IPS-NIHi7 (cell line): Measurements from ENCODE around the gene PSMA1.
"Not testable (repeated sequence)": the region's sequence is repeated elsewhere in the genome, so short reads cannot be mapped to it uniquely, and the experiment has no call there.

Experiments used
- DNase-seq: peaks from one replicate; pipeline ENCODE4 v3.0.0; 2012; ENCODE audit warnings: mixed read lengths; ENCODE audit errors: extremely low spot score

Gene PSMA1

DNA sequence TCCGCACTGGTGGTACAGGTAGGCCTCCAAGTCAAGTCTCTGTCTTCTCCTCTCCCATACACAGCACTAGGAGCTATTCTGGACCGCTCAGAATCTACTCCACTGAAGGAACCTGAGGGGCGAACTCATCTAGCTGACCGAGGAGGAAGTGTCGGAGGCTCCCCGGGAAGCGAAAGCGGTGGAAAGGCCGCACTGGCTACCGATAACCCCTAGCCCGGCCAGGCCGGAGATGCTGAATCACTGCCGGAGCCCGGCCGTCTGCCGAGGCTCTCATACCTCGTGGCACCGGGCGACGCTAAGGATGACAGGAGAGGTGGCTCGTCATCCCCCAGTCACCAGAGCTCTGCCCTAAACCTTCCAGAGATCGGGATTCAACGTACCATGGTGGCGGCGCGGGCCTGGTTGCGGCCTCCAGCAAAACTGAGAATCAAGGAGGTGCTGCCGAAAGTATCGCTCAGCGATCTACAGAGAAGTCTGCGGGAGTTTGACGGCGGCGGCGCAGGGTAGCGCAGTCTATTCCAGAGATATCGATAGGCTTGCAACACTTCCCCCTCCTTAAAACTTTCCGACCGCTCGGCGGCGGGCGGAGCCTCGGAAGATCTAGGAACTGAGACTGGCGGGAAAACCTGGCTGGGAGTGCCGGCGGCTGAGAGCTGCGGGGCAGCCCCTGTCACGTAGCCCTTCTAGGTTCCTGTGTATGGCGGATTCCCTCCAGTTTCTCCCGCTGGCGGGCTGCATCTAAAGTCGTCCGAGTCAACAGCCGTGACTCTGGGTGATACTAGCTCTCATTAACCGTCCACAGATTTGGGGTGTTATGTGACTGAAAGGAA is at the start of gene PSMA1:
Gene PSMA1, minus strand, starts transcription at position 470 of the 830 bp plus-strand sequence. Its CDS starts 87 bp downstream, at position 383.
- peak; percentile 95 for DNase-seq

DNA sequence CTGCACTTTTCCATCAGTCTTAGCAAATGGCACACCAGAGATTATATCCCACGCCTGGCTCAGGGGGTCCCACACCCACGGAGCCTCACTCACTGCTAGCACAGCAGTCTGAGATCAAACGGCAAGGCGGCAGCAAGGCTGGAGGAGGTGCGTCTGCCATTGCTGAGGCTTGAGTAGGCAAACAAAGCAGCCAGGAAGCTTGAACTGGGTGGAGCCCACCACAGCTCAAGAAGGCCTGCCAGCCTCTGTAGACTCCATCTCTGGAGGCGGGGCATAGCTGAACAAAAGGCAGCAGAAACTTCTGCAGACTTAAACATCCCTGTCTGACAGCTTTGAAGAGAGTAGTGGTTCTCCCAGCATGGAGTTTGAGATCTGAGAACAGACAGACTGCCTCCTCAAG is 49.3 kb upstream of the PSMA1 start:
- DNase-seq, result not testable (repeated sequence)

DNA sequence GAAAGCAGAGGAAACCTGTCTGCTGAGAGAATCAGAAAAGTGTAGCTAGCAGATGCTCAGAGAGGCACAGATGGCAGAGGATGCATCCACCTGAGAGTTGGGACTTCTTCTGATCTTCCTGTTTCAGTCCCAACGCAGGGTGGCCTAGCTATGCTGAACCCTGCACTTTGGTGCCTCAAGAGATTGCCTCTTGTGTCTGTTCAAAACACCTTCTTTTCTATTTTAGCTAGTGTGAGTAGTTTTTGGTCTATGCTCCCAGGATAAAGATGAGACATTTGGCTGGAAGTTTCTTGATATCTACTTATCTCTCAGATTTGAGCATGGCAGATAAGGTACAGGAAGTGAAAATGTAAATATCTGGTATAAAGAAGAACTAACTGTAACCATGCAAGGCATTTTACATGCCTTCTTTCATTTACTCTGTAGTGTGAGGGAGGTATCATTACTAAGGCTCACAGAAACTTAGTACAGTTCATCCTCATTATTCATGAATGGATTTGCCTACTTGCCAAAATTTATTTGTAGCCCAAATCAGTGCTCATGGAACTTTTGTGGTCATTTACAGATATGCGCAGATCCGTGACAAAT is 47.0 kb upstream of the PSMA1 start:
- DNase-seq, result no peak

- no peak for DNase-seq
Measured at GRCh38 chr11:14566331-14567063, 46.3 kb upstream of the PSMA1 start.

GRCh38 chr11:14565845-14566244 is 45.7 kb upstream of the PSMA1 start:
- no peak for DNase-seq

- no peak for DNase-seq
Measured at GRCh38 chr11:14555818-14556217, 35.6 kb upstream of the PSMA1 start.

- DNase-seq, result no peak
Measured at GRCh38 chr11:14554959-14555358, 34.8 kb upstream of the PSMA1 start.

DNA sequence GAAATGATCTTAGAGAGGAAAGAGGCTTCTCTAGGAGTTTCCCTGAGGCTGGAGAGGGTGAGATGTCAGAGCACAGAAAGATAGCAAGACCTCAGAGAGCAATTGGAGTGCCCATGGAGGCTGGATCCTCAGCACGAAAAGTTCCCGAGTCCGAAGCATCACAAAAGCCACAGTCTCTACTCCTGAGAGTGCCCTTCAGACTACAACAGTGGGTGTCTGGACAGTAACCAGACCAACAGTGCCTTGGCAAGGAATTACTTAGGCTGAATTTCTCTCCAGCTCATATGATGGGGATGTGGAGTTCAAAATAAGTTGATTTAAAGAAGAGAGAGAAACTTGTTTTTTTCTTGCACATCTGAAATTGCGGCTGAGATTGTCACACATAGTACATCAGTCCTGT is 31.9 kb upstream of the PSMA1 start:
- no peak for DNase-seq

- DNase-seq, result no peak
Measured at GRCh38 chr11:14551380-14551779, 31.2 kb upstream of the PSMA1 start.

DNA sequence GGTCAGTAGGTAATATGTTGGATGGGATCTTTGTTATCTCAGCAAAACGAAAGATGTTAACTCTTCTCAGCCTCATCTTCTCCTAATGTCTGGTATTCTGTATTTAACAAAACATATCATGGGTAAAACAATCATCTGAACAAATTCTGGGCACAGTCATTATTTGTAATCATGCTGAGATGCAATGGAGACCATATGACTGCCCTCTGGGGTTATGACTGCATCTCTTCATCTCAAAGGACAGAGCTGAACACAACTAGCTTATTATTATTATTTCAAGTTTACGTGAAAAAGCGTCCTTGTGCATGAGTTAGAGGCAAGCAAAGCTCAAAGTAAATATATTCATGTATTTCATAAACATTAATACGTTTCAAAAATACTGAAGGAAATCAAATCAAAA is 29.7 kb upstream of the PSMA1 start:
- no peak for DNase-seq

DNA sequence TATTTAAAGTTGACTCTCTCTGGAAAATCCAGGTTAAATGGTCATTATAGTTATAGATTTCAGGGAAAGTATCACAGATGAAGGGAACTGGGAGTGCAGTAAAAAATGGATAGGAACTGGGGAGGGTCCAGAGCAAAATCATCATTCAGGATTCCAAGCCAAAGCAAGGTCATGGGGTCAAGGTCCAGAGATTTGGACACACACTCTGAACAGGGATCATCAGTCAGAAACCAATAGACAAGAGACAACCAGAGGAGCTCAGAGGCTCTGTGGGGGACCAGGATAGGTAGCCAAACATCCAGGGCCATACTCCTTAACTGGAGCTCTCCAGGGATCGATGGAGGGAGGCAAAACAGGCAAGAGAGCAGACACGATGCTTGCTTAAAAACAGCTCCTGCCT is 27.3 kb upstream of the PSMA1 start:
- DNase-seq, result no peak

- DNase-seq, result no peak
Measured at GRCh38 chr11:14546672-14547071, 26.5 kb upstream of the PSMA1 start.

DNA sequence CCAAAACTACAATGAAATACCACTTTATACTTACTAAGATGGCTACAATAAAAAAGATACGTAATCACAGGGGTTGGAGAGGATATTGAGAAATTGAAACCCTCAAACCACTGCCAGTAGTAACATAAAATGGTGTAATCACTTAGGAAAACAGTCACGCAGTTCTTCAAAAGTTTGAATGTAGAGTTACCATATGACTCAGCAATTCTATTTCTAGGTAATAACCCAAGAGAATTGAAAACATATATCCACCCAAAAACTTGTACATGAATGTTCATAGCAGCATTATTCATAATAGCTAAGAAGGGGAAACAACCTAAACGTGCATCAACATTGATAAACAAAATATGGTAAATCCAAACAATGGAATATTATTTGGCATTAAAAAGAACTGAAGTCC is 24.4 kb upstream of the PSMA1 start:
- DNase-seq, result no peak

- no peak for DNase-seq
Measured at GRCh38 chr11:14543260-14543659, 23.1 kb upstream of the PSMA1 start.

DNA sequence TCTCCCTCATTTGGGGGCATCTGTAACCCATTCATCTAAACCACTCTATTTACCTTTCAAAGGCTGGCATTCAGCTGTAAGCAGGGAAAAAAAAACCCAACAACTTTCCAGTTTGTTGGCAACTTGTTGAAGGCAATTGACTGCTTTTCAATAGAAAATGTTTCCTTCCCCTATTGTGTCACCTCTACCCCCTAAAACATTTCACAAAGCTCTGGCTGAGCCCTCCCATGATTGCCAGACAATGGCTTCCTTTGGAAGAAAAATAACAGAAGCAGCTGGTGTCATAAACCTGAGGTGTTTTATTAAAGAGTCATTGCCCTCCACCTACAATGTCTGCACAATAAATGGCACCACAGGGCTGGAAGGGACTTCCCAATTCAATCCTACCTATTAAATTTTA is 22.1 kb upstream of the PSMA1 start:
- DNase-seq, result no peak

- no peak for DNase-seq
Measured at GRCh38 chr11:14541192-14541947, 21.2 kb upstream of the PSMA1 start.

- DNase-seq, result no peak
Measured at GRCh38 chr11:14539982-14540421, 19.8 kb upstream of the PSMA1 start.

DNA sequence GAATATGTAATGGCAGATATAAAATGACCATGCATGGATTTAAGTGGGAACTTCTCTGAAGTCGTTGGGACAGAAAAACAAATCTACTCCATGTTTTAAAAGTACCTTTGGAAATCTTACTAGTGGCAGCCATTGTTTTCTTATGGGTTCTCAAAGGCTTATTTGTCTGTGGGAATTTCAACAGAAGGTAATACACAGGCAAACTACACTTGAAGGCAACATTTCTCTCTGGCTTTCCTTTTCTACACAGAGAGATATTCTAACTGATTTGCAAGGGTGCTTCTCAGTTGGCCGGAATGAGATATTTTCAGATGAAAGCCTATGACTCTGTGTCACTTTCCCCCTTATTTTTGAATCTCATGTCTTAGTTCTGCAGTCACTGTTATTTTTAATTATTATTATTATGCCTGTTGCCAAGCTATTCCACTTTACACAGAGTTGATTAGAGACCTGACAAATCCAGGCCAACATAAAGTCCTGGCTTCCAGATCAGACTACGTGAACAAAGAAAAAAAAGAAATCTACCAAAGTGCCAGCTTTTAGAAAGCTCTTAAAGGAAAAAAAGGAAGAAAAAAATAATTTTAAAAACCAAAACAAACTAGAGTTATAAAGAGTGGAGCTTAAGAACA is 18.9 kb upstream of the PSMA1 start:
- DNase-seq, result no peak

GRCh38 chr11:14538271-14538925 is 18.2 kb upstream of the PSMA1 start:
- no peak for DNase-seq

DNA sequence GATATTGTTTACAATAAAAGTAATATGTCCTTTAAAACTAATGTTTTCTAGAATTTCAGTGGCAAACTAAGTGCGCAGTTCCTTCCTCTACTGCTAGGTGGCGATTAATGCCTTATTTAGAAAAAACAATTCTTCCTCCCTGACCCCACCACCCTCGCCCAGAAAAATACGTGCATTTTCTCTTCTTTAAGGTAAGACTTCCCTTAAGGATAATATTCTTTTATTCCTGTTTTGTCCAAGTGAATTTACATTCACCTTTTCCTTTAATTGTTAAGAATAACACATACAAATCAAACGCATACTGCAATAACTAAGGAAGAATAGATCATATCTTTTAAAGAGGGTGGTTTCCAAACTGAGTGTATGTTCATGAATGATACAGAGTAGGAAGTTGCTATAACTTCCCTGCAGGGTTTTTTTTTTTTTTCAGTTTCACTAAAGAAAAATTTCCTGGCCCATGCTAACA is 17.0 kb upstream of the PSMA1 start:
- peak; percentile 58 for DNase-seq

GRCh38 chr11:14535166-14535565 is 15.0 kb upstream of the PSMA1 start:
- not testable (repeated sequence) for DNase-seq
